ENCODE data around the gene B3GNT3. TPM values are rescaled to one million over a fixed set of nuclear protein-coding genes. Genes with fewer than 3 reads are reported as not detected.
A peak's percentile ranks its signal among the peaks of the same experiment; 100 is the strongest.

Gene B3GNT3
- total and polyA plus RNA-seq, 2 of the 8 experiments (the other 6 are each of a cell fraction or from before 2014, with no cell fraction given): 1.5 TPM

GRCh38 chr19:17860993-17861360, 66.0 kb downstream of the B3GNT3 start:
- no peak overlapping the region for H2BK15ac ChIP-seq (ENCODE audit: low read length)
- DNase-seq (ENCODE audit: low read depth in 1 of 2, low spot score in 2 of 2) (no peak), FAIRE-seq (no peak)
- H3K36me3 ChIP-seq (ENCODE audit: control insufficient read depth in 2 of 4, insufficient read depth in 4 of 4, low read length in 3 of 4): peaks cover 32 to 51% (median 40%) of the 10 kb centered on the region in 4 experiments
- H3K79me2 ChIP-seq (ENCODE audit: control insufficient read depth in 1 of 2, insufficient read depth in 2 of 2, low read length in 2 of 2): peaks cover 15 to 28% of the 10 kb centered on the region in 2 experiments
- H3K14ac ChIP-seq (ENCODE audit: insufficient read length): peak overlapping the region; percentile 74
- no peaks in the 10 kb centered on the region for H3K9me3 ChIP-seq (ENCODE audit: insufficient read depth in 2 of 2, low read depth in 1 of 2, low read length in 1 of 2)
- H2BK5ac ChIP-seq (ENCODE audit: low read depth, low read length): peak overlapping the region; percentile 92
- POLR2A ChIA-PET (ENCODE audit: partially characterized antibody): interaction anchor here (0.9 to 20.2 kb wide), 24 partner anchors 9 to 257 kb away, joined by 3 to 392 read pairs (median 8); partner anchors contain the start of genes B3GNT3, CCDC124, JAK3 and SLC5A5
- H2BK20ac ChIP-seq (ENCODE audit: low read length): no peak overlapping the region
- H3K23me2 ChIP-seq (ENCODE audit: low read depth, low read length): peaks cover 15% of the 10 kb centered on the region
- H4K91ac ChIP-seq (replicated peaks; ENCODE audit: insufficient read length, low read length): peak overlapping the region; percentile 63
- H3K56ac ChIP-seq (replicated peaks; ENCODE audit: insufficient read length, low read depth, low read length): peak overlapping the region; percentile 49
- H2BK12ac ChIP-seq (ENCODE audit: low read depth, low read length): no peak overlapping the region
- H3K27me3 ChIP-seq (replicated peaks in 1 of 4; ENCODE audit: control insufficient read depth in 3 of 4, extremely low read depth in 1 of 4, insufficient read depth in 3 of 4, low read length in 3 of 4): no peaks in the 10 kb centered on the region
- H2AFZ ChIP-seq (ENCODE audit: low read length): no peak overlapping the region
- WGBS, 2 experiments (ENCODE audit: extremely low coverage in 1 of 2, insufficient coverage in 1 of 2, insufficient read length in 1 of 2, insufficient replicate concordance in 2 of 2, low coverage in 1 of 2, low lambda C conversion rate in 2 of 2, missing lambda C conversion rate in 1 of 2): 73% methylated on average over 7 of the region's 7 CpGs; no CpG with 5 or more reads in 1 of the 2 experiments
- peak overlapping the region; percentile 98 to 100 (median 99) for H3K4me3 ChIP-seq (ENCODE audit: extremely low read depth in 1 of 4, insufficient read depth in 2 of 4, low read depth in 3 of 4, low read length in 4 of 4)
- no peak overlapping the region for H3K4ac ChIP-seq (replicated peaks; ENCODE audit: insufficient read length, low read depth, low read length)
- H3K4me2 ChIP-seq (ENCODE audit: insufficient read depth in 1 of 2, low read depth in 2 of 2, low read length in 2 of 2): peak overlapping the region; percentile 93 to 98
- 0 out of 2 replicates have a peak overlapping the region, but pooled peaks have one; percentile 90 for H2AK5ac ChIP-seq (ENCODE audit: low read depth, low read length)
- H4K20me1 ChIP-seq (replicated peaks in 1 of 2; ENCODE audit: control insufficient read depth in 1 of 2, insufficient read depth in 2 of 2, low read length in 2 of 2): peaks cover 18 to 26% of the 10 kb centered on the region in 2 experiments
- H3K4me1 ChIP-seq (replicated peaks in 1 of 4; ENCODE audit: control insufficient read depth in 3 of 4, insufficient read depth in 4 of 4, low read length in 3 of 4): peaks cover 0 to 13% (median 6%) of the 10 kb centered on the region in 4 experiments; a peak in 6 of 7 replicates
- CTCF ChIA-PET (ENCODE audit: partially characterized antibody): interaction anchor here (0.6 to 1.6 kb wide), 3 partner anchors 9 to 144 kb away, joined by 3 to 9 read pairs (median 5); no protein-coding TSS in a partner anchor
- no peak overlapping the region; the same call in 1 of the 2 replicates for H4K8ac ChIP-seq (ENCODE audit: extremely low read depth, insufficient read depth, low read length)
- peak overlapping the region; percentile 56; the same call in 1 of the 2 replicates for H3K18ac ChIP-seq (ENCODE audit: extremely low read depth, low read length)
- H3K9ac ChIP-seq (replicated peaks in 1 of 4; ENCODE audit: extremely low read depth in 1 of 4, low read depth in 3 of 4, low read length in 3 of 4): peak overlapping the region; percentile 94 to 96 (median 95)
- H3K23ac ChIP-seq (ENCODE audit: insufficient read length): no peak overlapping the region
- TF ChIP-seq KDM4A (IDR thresholded peaks at IDR 0.05; ENCODE audit: low read depth, low read length, severe bottlenecking): no peak
- peak; percentile 28 for TF ChIP-seq TAF7 (optimal IDR thresholded peaks at IDR 0.05; ENCODE audit: borderline replicate concordance, low read depth, low read length)
- peak in 1 of 2 experiments; percentile 36; a peak in 2 of 3 replicates for TF ChIP-seq POLR2A (IDR thresholded peaks at IDR 0.05; ENCODE audit: control extremely low read depth in 1 of 2, low read depth in 2 of 2, low read length in 2 of 2)
- TF ChIP-seq KDM5A (IDR thresholded peaks at IDR 0.05; ENCODE audit: low read length): no peak
- H2BK120ac ChIP-seq (replicated peaks; ENCODE audit: low read depth, low read length): peak overlapping the region; percentile 31
- peaks cover 6% of the 10 kb centered on the region; the same call in 1 of the 2 replicates for H3K79me1 ChIP-seq (ENCODE audit: low read depth, low read length)
- peak overlapping the region; percentile 94; the same call in 1 of the 2 replicates for H3K27ac ChIP-seq (ENCODE audit: low read depth, low read length)
- H4K5ac ChIP-seq (ENCODE audit: insufficient read length, low read depth, low read length): no peak overlapping the region
